Right lobe of liver (tissue), 6 donors: Measurements from ENCODE around the gene CYBA. TPM values are rescaled to one million over a fixed set of nuclear protein-coding genes. Genes with fewer than 3 reads are reported as not detected.

Experiments
- ATAC-seq, 4 donors: fragments of 200-7000 bp; cut with Tn5 transposase; one replicate each; pipeline ENCODE4 v1.9.1; 2020; ENCODE audit warnings: mild to moderate bottlenecking in 4 of 4, moderate library complexity in 4 of 4
- DNase-seq, 3 donors: peaks; one replicate each; pipeline ENCODE4 v3.0.0-alpha.2; 2020
- H3K27ac ChIP-seq, 3 donors: fragments of 200-600 bp; one replicate each; pipeline ENCODE4 v1.8.0; 2022
- H3K27me3 ChIP-seq, 2 donors: fragments of 200-600 bp; one replicate each; pipeline ENCODE4 v1.8.0; 2022
- H3K36me3 ChIP-seq, 4 donors: fragments of 200-600 bp; sonication (generic) in 1 of 4; one replicate each; pipeline versions ENCODE4 v1.5.1 to v1.8.0; 2017 to 2022; ENCODE audit warnings: control low read depth in 1 of 4
- H3K4me1 ChIP-seq, 4 donors: fragments of 200-600 bp; sonication (generic) in 1 of 4; one replicate each; pipeline versions ENCODE4 v1.5.1 to v1.8.0; 2017 to 2022; ENCODE audit warnings: control low read depth in 1 of 4
- H3K4me3 ChIP-seq, 3 donors: fragments of 200-600 bp; one replicate each; pipeline ENCODE4 v1.8.0; 2022
- H3K9me3 ChIP-seq, 4 donors: fragments of 200-600 bp; sonication (generic) in 1 of 4; one replicate each; pipeline versions ENCODE4 v1.5.1 to v1.8.0; 2017 to 2022; ENCODE audit warnings: control low read depth in 1 of 4
- POLR2A ChIP-seq: fragments of 450-650 bp; IDR thresholded peaks from one replicate; pipeline ENCODE4 v1.6.1; 2017; ENCODE audit warnings: antibody characterized with exemption, mild to moderate bottlenecking
- WGBS: methylation state at CpG from one replicate; pipeline ENCODE4 v1.1.6; 2018; ENCODE audit warnings: low coverage, low lambda C conversion rate; ENCODE audit not compliant: insufficient coverage; ENCODE audit errors: missing lambda C conversion rate; 5-methylcytosine and 5-hydroxymethylcytosine counted together
- intact Hi-C, 2 donors: fragments of 100-400 bp; cut with DNase I; formaldehyde crosslinking; loops; one replicate each; pipeline versions ENCODE4 v1.11.2 to v1.14.1; 2022
- total RNA-seq, 6 experiments: library from RNA; depleted of rRNA in 2 of 6; stranded (reverse); fragments of >200 nt in 2 of 6; fragmentation: NEBNext Ultra II Directional in 3 of 6; extraction: Animal tissue kit (Norgen Biotek cat#: 25700) in 3 of 6; gene quantifications; one replicate each; pipeline versions ENCODE4 v1.1.0 to v1.2.4, GENCODE V29; 2016 to 2023
- TF ChIP-seq, protein P1 (sequence below), 4 donors: fragments of 200-600 bp in 3 of 4; fragments of 450-650 bp in 1 of 4; IDR thresholded peaks; one replicate each; pipeline versions ENCODE4 v1.5.1 to v1.8.0; 2016 to 2022; ENCODE audit warnings: antibody characterized with exemption in 4 of 4, mild to moderate bottlenecking in 2 of 4
- donor health status: DM: no; HTN: yes; CAD: no.
- donor health status: DM: no; HTN: no; CAD: no.
- donor health status: DM: no; HTN: no; CAD: no.
- donor health status: DM: no; HTN: yes; CAD: no.
- donor health status: DM: no; HTN: yes; CAD: no.

Gene CYBA
- total RNA-seq, 6 experiments from 2014 or later, result 22.8 to 70.0 (median 41.3) TPM

- WGBS, result no CpG with 5 or more reads among the region's 24 CpGs
Observed at GRCh38 chr16:88651276-88651988, 579 bp upstream of the CYBA start.

DNA sequence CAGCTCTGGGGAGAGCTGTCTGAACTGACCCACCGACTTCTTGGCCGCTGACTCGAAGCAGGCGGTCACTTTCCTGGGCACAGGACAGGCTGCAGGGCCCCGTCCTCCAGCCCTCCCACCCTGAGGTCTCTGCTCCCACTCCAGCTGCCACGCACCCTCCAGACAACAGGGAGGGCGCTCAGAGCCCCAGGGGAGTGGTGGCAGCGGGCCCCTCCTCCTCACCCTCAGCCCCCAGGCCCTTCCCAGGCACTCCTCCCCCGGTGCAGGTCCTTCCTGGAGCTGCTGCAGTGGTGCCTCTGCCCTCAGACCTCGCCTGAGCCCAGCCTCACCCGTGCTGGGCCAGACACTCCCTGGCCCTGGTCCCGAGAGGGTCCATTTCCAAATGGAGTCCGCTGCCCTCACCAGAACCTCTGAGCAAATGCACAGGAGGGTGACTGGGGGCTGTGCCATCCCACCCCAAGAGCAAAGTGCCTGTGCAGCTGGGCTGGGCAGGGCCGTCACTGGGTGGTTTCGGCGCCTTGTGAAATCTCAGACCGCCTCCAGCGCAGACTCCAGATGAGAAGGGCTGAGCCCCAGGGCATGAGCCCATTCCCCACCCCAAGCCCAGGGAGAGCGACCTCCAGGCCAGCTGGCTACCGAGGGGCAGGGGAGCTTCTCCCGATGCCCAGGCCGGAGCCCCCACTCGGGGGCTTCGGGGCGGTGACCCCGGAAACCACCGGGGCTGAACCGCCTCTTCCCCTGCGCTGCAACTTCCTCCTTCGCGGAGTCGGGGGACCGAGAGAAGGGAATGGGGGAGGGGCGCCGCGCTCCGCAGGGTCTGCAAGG, 717 bp downstream of the CYBA start:
- intact Hi-C loops, result no loop called here
- Histone ChIP-seq H3K27ac (peak overlapping the region; percentile 50 to 92 (median 72)), H3K4me3 (peak overlapping the region; percentile 55 to 63 (median 61)), H3K9me3 (no peaks in the 10 kb centered on the region), H3K4me1 (no peaks in the 10 kb centered on the region), H3K36me3 (peaks cover 0 to 18% (median 0%) of the 10 kb centered on the region in 4 donors), H3K27me3 (no peaks in the 10 kb centered on the region)
- peak; percentile 4 to 34 (median 16) for ATAC-seq
- DNase-seq, result peak in 2 of 3 donors; percentile 66 to 71
- WGBS, result 70% methylated on average over 3 of the region's 37 CpGs
- no peak for TF ChIP-seq POLR2A
- TF ChIP-seq, protein P1, sequence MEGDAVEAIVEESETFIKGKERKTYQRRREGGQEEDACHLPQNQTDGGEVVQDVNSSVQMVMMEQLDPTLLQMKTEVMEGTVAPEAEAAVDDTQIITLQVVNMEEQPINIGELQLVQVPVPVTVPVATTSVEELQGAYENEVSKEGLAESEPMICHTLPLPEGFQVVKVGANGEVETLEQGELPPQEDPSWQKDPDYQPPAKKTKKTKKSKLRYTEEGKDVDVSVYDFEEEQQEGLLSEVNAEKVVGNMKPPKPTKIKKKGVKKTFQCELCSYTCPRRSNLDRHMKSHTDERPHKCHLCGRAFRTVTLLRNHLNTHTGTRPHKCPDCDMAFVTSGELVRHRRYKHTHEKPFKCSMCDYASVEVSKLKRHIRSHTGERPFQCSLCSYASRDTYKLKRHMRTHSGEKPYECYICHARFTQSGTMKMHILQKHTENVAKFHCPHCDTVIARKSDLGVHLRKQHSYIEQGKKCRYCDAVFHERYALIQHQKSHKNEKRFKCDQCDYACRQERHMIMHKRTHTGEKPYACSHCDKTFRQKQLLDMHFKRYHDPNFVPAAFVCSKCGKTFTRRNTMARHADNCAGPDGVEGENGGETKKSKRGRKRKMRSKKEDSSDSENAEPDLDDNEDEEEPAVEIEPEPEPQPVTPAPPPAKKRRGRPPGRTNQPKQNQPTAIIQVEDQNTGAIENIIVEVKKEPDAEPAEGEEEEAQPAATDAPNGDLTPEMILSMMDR (IDR thresholded peaks at IDR 0.05), result no peak

More at GRCh38 chr16:88651276-88651988, 579 bp upstream of the CYBA start:
- H3K9me3 ChIP-seq, result no peaks in the 10 kb centered on the region
- no peaks in the 10 kb centered on the region for H3K4me1 ChIP-seq
- peaks cover 0 to 31% (median 0%) of the 10 kb centered on the region in 4 donors for H3K36me3 ChIP-seq
- peak; percentile 73 to 84 (median 81) for DNase-seq
- ATAC-seq, result peak; percentile 66 to 77 (median 75)
- TF ChIP-seq POLR2A, result no peak
- TF ChIP-seq, protein P1 (IDR thresholded peaks at IDR 0.05), result no peak
- peak overlapping the region; percentile 55 to 63 (median 61) for H3K4me3 ChIP-seq
- intact Hi-C loops, result no loop called here
- H3K27me3 ChIP-seq, result no peaks in the 10 kb centered on the region
- peak overlapping the region; percentile 50 to 92 (median 72) for H3K27ac ChIP-seq

GRCh38 chr16:88649195-88649923, 1.5 kb downstream of the CYBA start:
- 47% methylated on average over 14 of the region's 20 CpGs for WGBS
- intact Hi-C loops, result no loop called here
- peaks cover 0 to 11% (median 0%) of the 10 kb centered on the region in 4 donors for H3K36me3 ChIP-seq
- H3K9me3 ChIP-seq, result no peaks in the 10 kb centered on the region
- DNase-seq, result no peak
- peak in 1 of 4 donors; percentile 4 for ATAC-seq
- H3K27me3 ChIP-seq, result no peaks in the 10 kb centered on the region
- no peak for TF ChIP-seq POLR2A
- TF ChIP-seq, protein P1 (IDR thresholded peaks at IDR 0.05), result no peak
- H3K27ac ChIP-seq, result peak overlapping the region; percentile 50 to 92 (median 72)
- no peaks in the 10 kb centered on the region for H3K4me1 ChIP-seq
- H3K4me3 ChIP-seq, result peak overlapping the region; percentile 55 to 63 (median 61)
